OCI-LY3 (cell line): Measurements from ENCODE around the gene CPNE4.

Experiments used
- H2AFZ ChIP-seq: fragments of 200-600, 300-600 bp; shearing (Covaris generic); 2 replicates; pipeline ENCODE4 v1.6.0; 2014; ENCODE audit warnings: antibody characterized with exemption, low read depth, low read length
- H3K27ac ChIP-seq: fragments of 200-600, 300-600 bp; sonication (generic); 2 replicates; pipeline ENCODE4 v1.5.1; 2014; ENCODE audit warnings: mild to moderate bottlenecking, low read length, moderate library complexity, mixed read lengths
- H3K27me3 ChIP-seq: fragments of 200-600, 300-600 bp; sonication (generic); 2 replicates; pipeline ENCODE4 v1.6.1; 2014; ENCODE audit warnings: low read depth, low read length, mixed read lengths
- H3K36me3 ChIP-seq: fragments of 200-600, 300-600 bp; sonication (generic); replicated peaks from 2 replicates; pipeline ENCODE3; 2014; ENCODE audit warnings: low read depth, low read length, mixed read lengths
- H3K4me1 ChIP-seq: fragments of 300-600, 200-600 bp; sonication (generic); 2 replicates; pipeline ENCODE4 v1.6.1; 2014; ENCODE audit warnings: low read length, mixed read lengths
- H3K4me2 ChIP-seq: fragments of 200-600, 300-600 bp; sonication (generic); 2 replicates; pipeline ENCODE4 v1.6.1; 2014; ENCODE audit warnings: low read length, mixed read lengths
- H3K4me3 ChIP-seq: fragments of 300-600, 200-600 bp; sonication (generic); 2 replicates; pipeline ENCODE4 v1.5.1; 2014; ENCODE audit warnings: antibody characterized with exemption, mild to moderate bottlenecking, low read length, moderate library complexity
- H3K79me2 ChIP-seq: fragments of 300-600, 200-600 bp; shearing (Covaris generic); 2 replicates; pipeline ENCODE4 v1.6.1; 2014; ENCODE audit warnings: mild to moderate bottlenecking, low read length, mixed read lengths
- H3K9ac ChIP-seq: fragments of 300-600, 200-600 bp; shearing (Covaris generic); 2 replicates; pipeline ENCODE4 v1.6.0; 2014; ENCODE audit warnings: mild to moderate bottlenecking, low read length, moderate library complexity
- H3K9me3 ChIP-seq: fragments of 200-600, 300-600 bp; shearing (Covaris generic); 2 replicates; pipeline ENCODE4 v1.6.1; 2014; ENCODE audit warnings: low read length, mixed read lengths; ENCODE audit not compliant: insufficient read depth
- H4K20me1 ChIP-seq: fragments of 200-600, 300-600 bp; sonication (generic); 2 replicates; pipeline ENCODE4 v1.6.1; 2016; ENCODE audit warnings: low read length, mixed read lengths; ENCODE audit not compliant: insufficient read depth
- CTCF ChIP-seq: fragments of 200-600, 300-600 bp; sonication (generic); IDR thresholded peaks from 2 replicates; pipeline ENCODE4 v1.5.1; 2014; ENCODE audit warnings: antibody characterized with exemption, low read length, low read depth
- EZH2phosphoT487 ChIP-seq: fragments of 200-600 bp; shearing (Covaris generic); IDR thresholded peaks from 2 replicates; pipeline ENCODE4 v1.6.1; 2018; ENCODE audit warnings: antibody characterized with exemption, mixed run types, low read depth

CPNE4 gene

GRCh38 chr3:131998027-131998426 lies 36.8 kb downstream of the CPNE4 start:
- H4K20me1 ChIP-seq: no peaks in the 10 kb centered on the region
- no peaks in the 10 kb centered on the region for H3K9me3 ChIP-seq
- TF ChIP-seq EZH2phosphoT487 (no peak), CTCF (no peak)
- H3K79me2 ChIP-seq: no peaks in the 10 kb centered on the region
- H3K4me1 ChIP-seq: no peaks in the 10 kb centered on the region
- no peak overlapping the region for H3K27ac ChIP-seq
- H3K9ac ChIP-seq: no peak overlapping the region
- H2AFZ ChIP-seq: no peak overlapping the region; the same call in 1 of the 2 replicates
- H3K27me3 ChIP-seq: 0 out of 2 replicates have a peak, but pooled peaks cover 4% of the 10 kb centered on the region
- H3K4me2 ChIP-seq: no peak overlapping the region
- no peaks in the 10 kb centered on the region for H3K36me3 ChIP-seq
- H3K4me3 ChIP-seq: no peak overlapping the region

DNA sequence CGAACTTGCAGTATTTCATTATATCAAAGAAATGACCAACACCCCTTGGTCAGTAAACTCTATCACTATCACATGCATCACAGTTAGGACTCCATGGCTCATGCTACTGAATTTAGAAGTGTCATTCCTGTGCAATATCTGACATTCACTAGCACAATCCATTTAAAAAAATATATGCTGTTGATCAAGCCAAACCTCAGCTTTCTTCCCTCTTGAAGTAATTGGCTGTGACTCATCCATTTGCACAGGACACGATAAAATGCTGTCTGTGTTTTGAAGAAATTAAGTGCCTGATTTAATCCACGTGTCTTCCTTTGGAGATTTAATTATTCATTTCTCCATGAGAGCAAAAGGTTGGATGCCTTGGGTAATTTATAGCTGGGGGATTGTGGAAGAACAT lies 38.9 kb downstream of the CPNE4 start:
- Histone ChIP-seq H3K27me3 (no peaks in the 10 kb centered on the region), H4K20me1 (no peaks in the 10 kb centered on the region), H3K79me2 (no peaks in the 10 kb centered on the region), H3K4me1 (no peaks in the 10 kb centered on the region), H3K9ac (no peak overlapping the region), H3K4me2 (no peak overlapping the region), H3K27ac (no peak overlapping the region), H2AFZ (no peak overlapping the region), H3K9me3 (no peaks in the 10 kb centered on the region), H3K36me3 (no peaks in the 10 kb centered on the region), H3K4me3 (no peak overlapping the region)
- TF ChIP-seq CTCF: no peak
- no peak for TF ChIP-seq EZH2phosphoT487

GRCh38 chr3:131989318-131989717 lies 45.5 kb downstream of the CPNE4 start:
- no peak overlapping the region for H3K4me3 ChIP-seq
- TF ChIP-seq EZH2phosphoT487 (no peak), CTCF (no peak)
- H3K79me2 ChIP-seq: no peaks in the 10 kb centered on the region
- no peaks in the 10 kb centered on the region for H3K4me1 ChIP-seq
- no peaks in the 10 kb centered on the region for H3K36me3 ChIP-seq
- no peaks in the 10 kb centered on the region for H4K20me1 ChIP-seq
- no peak overlapping the region for H2AFZ ChIP-seq
- no peak overlapping the region for H3K9ac ChIP-seq
- no peaks in the 10 kb centered on the region for H3K9me3 ChIP-seq
- H3K27me3 ChIP-seq: no peaks in the 10 kb centered on the region
- H3K27ac ChIP-seq: no peak overlapping the region
- no peak overlapping the region for H3K4me2 ChIP-seq

DNA sequence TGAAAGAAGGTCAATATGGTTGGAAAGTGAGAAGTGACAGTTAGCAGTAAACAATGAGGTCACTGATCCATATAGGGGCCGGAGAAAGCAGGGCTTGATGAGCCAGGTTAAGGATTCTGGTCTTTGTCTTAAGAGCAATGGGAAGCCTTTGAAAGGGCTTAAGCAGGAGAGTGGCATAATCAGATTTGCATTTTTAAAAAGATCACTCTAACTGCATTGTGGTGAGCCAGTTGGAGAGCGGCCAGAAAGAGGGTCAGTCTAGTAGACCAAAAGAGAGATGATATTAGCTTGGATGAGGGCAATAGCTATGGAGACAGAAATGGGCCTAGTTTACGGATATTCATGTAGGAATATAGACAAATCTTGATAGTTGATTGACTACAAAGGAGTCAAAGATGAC lies 46.6 kb downstream of the CPNE4 start:
- no peaks in the 10 kb centered on the region for H4K20me1 ChIP-seq
- no peak overlapping the region for H3K27ac ChIP-seq
- H3K4me2 ChIP-seq: no peak overlapping the region
- TF ChIP-seq CTCF (no peak), EZH2phosphoT487 (no peak)
- H3K9me3 ChIP-seq: no peaks in the 10 kb centered on the region
- H3K4me1 ChIP-seq: no peaks in the 10 kb centered on the region
- no peaks in the 10 kb centered on the region for H3K36me3 ChIP-seq
- H3K9ac ChIP-seq: no peak overlapping the region
- H3K4me3 ChIP-seq: no peak overlapping the region
- no peak overlapping the region for H2AFZ ChIP-seq
- H3K79me2 ChIP-seq: no peaks in the 10 kb centered on the region
- H3K27me3 ChIP-seq: no peaks in the 10 kb centered on the region
